Measurements from ENCODE around the gene RALB.
"Not testable (repeated sequence)": the region's sequence is repeated elsewhere in the genome, so short reads cannot be mapped to it uniquely, and the experiment has no call there.

The RALB gene

GRCh38 chr2:120298173-120298835, 45.7 kb downstream of the RALB start:
- peak; percentile 78 for DNase-seq

- no peak for DNase-seq
Measured at GRCh38 chr2:120299004-120299403, 46.4 kb downstream of the RALB start.

GRCh38 chr2:120299561-120299960, 46.9 kb downstream of the RALB start:
- DNase-seq, result peak; percentile 74

- no peak for DNase-seq
Measured at GRCh38 chr2:120300385-120300784, 47.7 kb downstream of the RALB start.

GRCh38 chr2:120301284-120301683, 48.6 kb downstream of the RALB start:
- DNase-seq, result no peak

GRCh38 chr2:120302301-120302700, 49.6 kb downstream of the RALB start:
- no peak for DNase-seq

GRCh38 chr2:120303177-120303576, 50.5 kb downstream of the RALB start:
- DNase-seq, result no peak

- peak; percentile 74 for DNase-seq
Measured at GRCh38 chr2:120305296-120305695, 52.6 kb downstream of the RALB start.

GRCh38 chr2:120305937-120306490, 53.4 kb downstream of the RALB start:
- no peak for DNase-seq

GRCh38 chr2:120307482-120307881, 54.8 kb downstream of the RALB start:
- DNase-seq, result no peak

- no peak for DNase-seq
Measured at GRCh38 chr2:120308038-120308910, 55.6 kb downstream of the RALB start.

GRCh38 chr2:120310136-120310535, 57.5 kb downstream of the RALB start:
- DNase-seq, result no peak

- DNase-seq, result not testable (repeated sequence)
Measured at GRCh38 chr2:120310841-120311240, 58.2 kb downstream of the RALB start.

- DNase-seq, result no peak
Measured at GRCh38 chr2:120312076-120312475, 59.4 kb downstream of the RALB start.

- peak; percentile 89 for DNase-seq
Measured at GRCh38 chr2:120312860-120313694, 60.4 kb downstream of the RALB start.

- DNase-seq, result peak; percentile 45
Measured at GRCh38 chr2:120313695-120314615, 61.3 kb downstream of the RALB start.

GRCh38 chr2:120314690-120315366, 62.2 kb downstream of the RALB start:
- peak; percentile 38 for DNase-seq

- DNase-seq, result no peak
Measured at GRCh38 chr2:120315367-120316033, 62.8 kb downstream of the RALB start.

- DNase-seq, result no peak
Measured at GRCh38 chr2:120316071-120316470, 63.4 kb downstream of the RALB start.

- no peak for DNase-seq
Measured at GRCh38 chr2:120316528-120317179, 64.0 kb downstream of the RALB start.

Data from islet precursor cell (in vitro differentiated cells).